Neural progenitor cell (in vitro differentiated cells): ENCODE data around the gene TRIM75. TPM values are rescaled to one million over a fixed set of nuclear protein-coding genes. Genes with fewer than 3 reads are reported as not detected.
A peak's percentile ranks its signal among the peaks of the same experiment; 100 is the strongest.
"Not testable (repeated sequence)": the region's sequence is repeated elsewhere in the genome, so short reads cannot be mapped to it uniquely, and the experiment has no call there.

Source experiments
- DNase-seq: peaks from one replicate; pipeline ENCODE4 v3.0.0-alpha.2; 2016; ENCODE audit warnings: low spot score
- H2AFZ ChIP-seq: fragments of 200-600 bp; sonication (generic); replicated peaks from 2 replicates; pipeline ENCODE4 v1.6.1; 2016; ENCODE audit warnings: antibody characterized with exemption
- H3F3A ChIP-seq: fragments of 200-600 bp; sonication (generic); 2 replicates; pipeline ENCODE4 v1.6.1; 2016; ENCODE audit warnings: antibody characterized with exemption, low read depth
- H3K27ac ChIP-seq: fragments of 200-600 bp; sonication (generic); 2 replicates; pipeline ENCODE4 v1.5.1; 2016; ENCODE audit warnings: mild to moderate bottlenecking
- H3K27me3 ChIP-seq: fragments of 200-600 bp; sonication (generic); 2 replicates; pipeline ENCODE4 v1.6.1; 2016; ENCODE audit warnings: mild to moderate bottlenecking, moderate library complexity
- H3K36me3 ChIP-seq: fragments of 200-600 bp; sonication (generic); 2 replicates; pipeline ENCODE4 v1.5.1; 2016
- H3K4me1 ChIP-seq: fragments of 200-600 bp; sonication (generic); 2 replicates; pipeline ENCODE4 v1.6.1; 2016; ENCODE audit warnings: mixed run types
- H3K4me2 ChIP-seq: fragments of 200-600 bp; sonication (generic); 2 replicates; pipeline ENCODE4 v1.6.1; 2016
- H3K4me3 ChIP-seq: fragments of 200-600 bp; sonication (generic); 2 replicates; pipeline ENCODE4 v1.5.1; 2016
- H3K79me2 ChIP-seq: fragments of 200-600 bp; sonication (generic); 2 replicates; pipeline ENCODE4 v1.6.1; 2016; ENCODE audit warnings: low read depth
- H3K9ac ChIP-seq: fragments of 200-600 bp; sonication (generic); 2 replicates; pipeline ENCODE4 v1.6.1; 2016
- H3K9me3 ChIP-seq: fragments of 200-600 bp; sonication (generic); 2 replicates; pipeline ENCODE4 v1.5.1; 2016; ENCODE audit warnings: low read depth
- H4K20me1 ChIP-seq: fragments of 200-600 bp; sonication (generic); 2 replicates; pipeline ENCODE4 v1.6.1; 2016; ENCODE audit warnings: low read depth
- H3K27ac Mint-ChIP-seq: 3 replicates; pipeline ENCODE4 v1.8.0; 2021; ENCODE audit warnings: mixed read lengths
- H3K27me3 Mint-ChIP-seq: 2 replicates; pipeline ENCODE4 v1.8.0; 2022; ENCODE audit warnings: low read depth, mild to moderate bottlenecking, inconsistent platforms, moderate library complexity, mixed read lengths; ENCODE audit not compliant: insufficient read depth
- H3K36me3 Mint-ChIP-seq: 3 replicates; pipeline ENCODE4 v1.8.0; 2021; ENCODE audit warnings: mixed read lengths
- H3K4me1 Mint-ChIP-seq: 3 replicates; pipeline ENCODE4 v1.8.0; 2021; ENCODE audit warnings: mixed read lengths
- H3K4me3 Mint-ChIP-seq: 3 replicates; pipeline ENCODE4 v1.8.0; 2021; ENCODE audit warnings: mild to moderate bottlenecking, moderate library complexity, mixed read lengths
- H3K9me3 Mint-ChIP-seq: 3 replicates; pipeline ENCODE4 v1.8.0; 2020; ENCODE audit warnings: mixed read lengths
- CTCF ChIP-seq: fragments of 200-600 bp; sonication (generic); IDR thresholded peaks from 2 replicates; pipeline ENCODE4 v1.5.1; 2017; ENCODE audit warnings: antibody characterized with exemption, mild to moderate bottlenecking
- EZH2 ChIP-seq: fragments of 200-600 bp; sonication (generic); IDR thresholded peaks from 2 replicates; pipeline ENCODE4 v1.6.1; 2017; ENCODE audit warnings: antibody characterized with exemption, mild to moderate bottlenecking, moderate library complexity
- EZH2phosphoT487 ChIP-seq: fragments of 200-600 bp; sonication (generic); IDR thresholded peaks from 2 replicates; pipeline ENCODE4 v1.6.1; 2017; ENCODE audit warnings: antibody characterized with exemption
- total RNA-seq: library from RNA; depleted of rRNA; stranded (reverse); fragments of >200 nt; gene quantifications from 2 replicates; pipeline ENCODE4 v1.2.3, GENCODE V29; 2015; ENCODE audit warnings: low replicate concordance

TRIM75 gene
- total RNA-seq, 1 donor from 2014 or later, result not detected

- no peaks in the 10 kb centered on the region for H3K9me3 Mint-ChIP-seq
- DNase-seq, result peak; percentile 15
- no peak overlapping the region for H3K4me3 Mint-ChIP-seq
- no peaks in the 10 kb centered on the region for H4K20me1 ChIP-seq
- no peak overlapping the region for H3K4me3 ChIP-seq
- H3K27me3 Mint-ChIP-seq, result no peaks in the 10 kb centered on the region
- no peaks in the 10 kb centered on the region for H3K27me3 ChIP-seq
- no peak overlapping the region for H3K9ac ChIP-seq
- H3F3A ChIP-seq, result no peaks in the 10 kb centered on the region
- TF ChIP-seq CTCF, result peak; percentile 46
- no peak for TF ChIP-seq EZH2
- no peaks in the 10 kb centered on the region for H3K4me1 Mint-ChIP-seq
- H3K79me2 ChIP-seq, result no peaks in the 10 kb centered on the region
- no peak overlapping the region for H3K27ac ChIP-seq
- H3K4me1 ChIP-seq, result no peaks in the 10 kb centered on the region
- H3K36me3 Mint-ChIP-seq, result no peaks in the 10 kb centered on the region
- H3K27ac Mint-ChIP-seq, result no peak overlapping the region
- no peak overlapping the region for H2AFZ ChIP-seq
- no peak overlapping the region for H3K4me2 ChIP-seq
- no peaks in the 10 kb centered on the region for H3K9me3 ChIP-seq
- H3K36me3 ChIP-seq, result no peaks in the 10 kb centered on the region
Measured at GRCh38 chr4:165060938-165061337, 7.3 kb downstream of the TRIM75 start.

GRCh38 chr4:165070560-165070959, 16.9 kb downstream of the TRIM75 start:
- peaks cover 19% of the 10 kb centered on the region for H3K4me1 ChIP-seq
- Mint-ChIP-seq H3K36me3 (peaks cover 3% of the 10 kb centered on the region), H3K9me3 (no peaks in the 10 kb centered on the region), H3K4me1 (peaks cover 16% of the 10 kb centered on the region), H3K4me3 (no peak overlapping the region), H3K27ac (no peak overlapping the region), H3K27me3 (no peaks in the 10 kb centered on the region)
- H3K9me3 ChIP-seq, result no peaks in the 10 kb centered on the region
- no peaks in the 10 kb centered on the region for H4K20me1 ChIP-seq
- H3K79me2 ChIP-seq, result no peaks in the 10 kb centered on the region
- no peak overlapping the region for H3K4me3 ChIP-seq
- no peak overlapping the region for H3K9ac ChIP-seq
- H3K27me3 ChIP-seq, result no peaks in the 10 kb centered on the region
- no peaks in the 10 kb centered on the region for H3K36me3 ChIP-seq
- H2AFZ ChIP-seq, result no peak overlapping the region
- no peak for TF ChIP-seq EZH2
- no peak for TF ChIP-seq CTCF
- TF ChIP-seq EZH2phosphoT487, result no peak
- DNase-seq, result no peak
- no peak overlapping the region for H3K4me2 ChIP-seq
- H3K27ac ChIP-seq, result no peak overlapping the region
- peaks cover 19% of the 10 kb centered on the region for H3F3A ChIP-seq

- not testable (repeated sequence) for H3K27me3 ChIP-seq, H3K9ac ChIP-seq, H3K27ac Mint-ChIP-seq, H3K36me3 Mint-ChIP-seq, H2AFZ ChIP-seq, H4K20me1 ChIP-seq, H3K9me3 ChIP-seq, H3K4me3 Mint-ChIP-seq, H3K79me2 ChIP-seq, H3K36me3 ChIP-seq, H3K9me3 Mint-ChIP-seq, H3K27me3 Mint-ChIP-seq
- H3K4me1 ChIP-seq, result peaks cover 19% of the 10 kb centered on the region
- peak; percentile 35 for DNase-seq
- peak overlapping the region; percentile 55 for H3K4me2 ChIP-seq
- peaks cover 16% of the 10 kb centered on the region for H3K4me1 Mint-ChIP-seq
- H3K4me3 ChIP-seq, result peak overlapping the region; percentile 5
- peaks cover 19% of the 10 kb centered on the region for H3F3A ChIP-seq
- H3K27ac ChIP-seq, result peak overlapping the region; percentile 73
Measured at GRCh38 chr4:165073346-165073745, 19.7 kb downstream of the TRIM75 start.

- no peaks in the 10 kb centered on the region for H3K27me3 ChIP-seq
- peaks cover 11% of the 10 kb centered on the region for H3K36me3 Mint-ChIP-seq
- no peak overlapping the region for H3K27ac Mint-ChIP-seq
- no peak for DNase-seq
- peaks cover 19% of the 10 kb centered on the region for H3K4me1 ChIP-seq
- no peak overlapping the region for H3K4me2 ChIP-seq
- no peaks in the 10 kb centered on the region for H3K9me3 Mint-ChIP-seq
- peaks cover 19% of the 10 kb centered on the region for H3F3A ChIP-seq
- no peak overlapping the region for H3K4me3 ChIP-seq
- H3K27me3 Mint-ChIP-seq, result no peaks in the 10 kb centered on the region
- no peak overlapping the region for H2AFZ ChIP-seq
- H3K27ac ChIP-seq, result no peak overlapping the region
- H3K9ac ChIP-seq, result no peak overlapping the region
- no peak overlapping the region for H3K4me3 Mint-ChIP-seq
- H3K9me3 ChIP-seq, result no peaks in the 10 kb centered on the region
- TF ChIP-seq EZH2phosphoT487, result no peak
- TF ChIP-seq EZH2, result no peak
- TF ChIP-seq CTCF, result no peak
- H3K36me3 ChIP-seq, result no peaks in the 10 kb centered on the region
- no peaks in the 10 kb centered on the region for H3K79me2 ChIP-seq
- H3K4me1 Mint-ChIP-seq, result peaks cover 16% of the 10 kb centered on the region
- no peaks in the 10 kb centered on the region for H4K20me1 ChIP-seq
Measured at GRCh38 chr4:165077034-165077578, 23.4 kb downstream of the TRIM75 start.
